UCSD-AML1 (cell line): ENCODE results near the gene KLHL30.

Source experiments
- DNase-seq: peaks from one replicate; lab custom pipeline; 2025; ENCODE audit not compliant: unreplicated experiment; lab: John Stamatoyannopoulos, UW

KLHL30 gene

GRCh38 chr2:238173692-238174091, 35.2 kb downstream of the KLHL30 start:
- DNase-seq = no peak

GRCh38 chr2:238174291-238174690, 35.8 kb downstream of the KLHL30 start:
- no peak for DNase-seq

- DNase-seq = no peak
Measured at GRCh38 chr2:238174701-238175100, 36.2 kb downstream of the KLHL30 start.

DNA sequence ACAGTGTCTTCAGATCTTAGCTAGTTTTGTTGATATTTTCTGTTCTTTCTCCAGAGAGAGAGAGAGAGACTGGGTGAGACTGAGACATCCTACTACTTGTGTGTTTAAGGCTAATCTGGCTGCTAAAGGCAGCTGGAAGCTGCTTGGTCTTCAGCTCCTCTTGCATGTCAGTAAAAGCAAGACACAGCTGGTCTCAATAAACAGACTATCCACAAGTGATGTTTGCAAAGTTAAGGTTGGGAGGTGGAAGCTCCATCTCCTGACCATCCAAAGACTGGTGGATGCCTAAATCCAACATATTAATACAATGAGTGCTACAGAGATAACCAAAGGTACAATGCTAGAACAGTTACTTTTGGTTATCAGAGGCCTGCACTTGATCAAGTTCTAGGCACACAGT, 38.1 kb downstream of the KLHL30 start:
- no peak for DNase-seq

- no peak for DNase-seq
Measured at GRCh38 chr2:238180554-238180953, 42.1 kb downstream of the KLHL30 start.

DNA sequence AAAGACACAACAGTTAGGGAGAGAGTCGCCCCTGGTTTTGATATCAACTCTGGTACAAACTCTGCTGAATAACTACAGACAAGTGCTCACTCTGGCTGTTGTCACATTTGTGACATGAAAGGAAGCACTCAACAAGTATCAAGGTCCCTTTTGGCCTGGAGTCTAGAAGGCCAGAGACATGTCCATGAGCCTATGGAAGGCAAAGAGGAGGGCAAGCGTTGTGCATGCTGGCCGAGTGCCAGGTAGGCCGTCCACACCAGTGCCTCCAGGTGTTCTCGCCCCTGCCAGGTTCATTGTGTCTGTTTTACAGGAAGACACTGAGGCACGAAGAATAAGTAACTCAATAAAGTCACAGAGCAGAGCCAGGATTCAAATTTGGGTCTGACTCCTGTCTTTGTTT, 43.9 kb downstream of the KLHL30 start:
- DNase-seq = no peak

GRCh38 chr2:238183821-238184220, 45.4 kb downstream of the KLHL30 start:
- no peak for DNase-seq

GRCh38 chr2:238187618-238188548, 49.4 kb downstream of the KLHL30 start:
- no peak for DNase-seq

- no peak for DNase-seq
Measured at GRCh38 chr2:238190445-238190844, 52.0 kb downstream of the KLHL30 start.
